ENCODE results near the gene FUT3. TPM values are rescaled to one million over a fixed set of nuclear protein-coding genes. Genes with fewer than 3 reads are reported as not detected.

FUT3 gene
- total RNA-seq, 1 donor from 2014 or later, result 1.4 TPM

DNA sequence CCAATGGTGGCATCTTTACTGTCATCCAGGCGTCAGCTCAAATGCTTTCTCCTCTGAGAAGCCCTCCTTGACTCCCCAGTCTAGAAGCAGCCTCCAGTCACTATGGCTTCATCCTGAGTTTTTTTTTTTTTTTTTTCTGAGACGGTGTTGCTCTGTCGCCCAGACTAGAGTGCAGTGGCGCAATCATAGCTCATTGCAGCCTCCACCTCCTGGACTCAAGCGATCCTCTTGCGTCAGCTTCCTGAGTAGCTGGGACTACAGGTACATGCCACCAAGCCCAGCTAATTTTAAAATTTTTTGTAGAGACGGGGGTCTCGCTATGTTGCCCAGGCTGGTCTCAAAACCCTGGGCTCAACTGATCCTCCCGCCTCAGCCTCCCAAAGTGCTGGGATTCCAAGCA is 42.2 kb downstream of the FUT3 start:
- H3K4me3 ChIP-seq (ENCODE audit: low read depth, low read length), result no peak overlapping the region
- TF ChIP-seq, protein P1, sequence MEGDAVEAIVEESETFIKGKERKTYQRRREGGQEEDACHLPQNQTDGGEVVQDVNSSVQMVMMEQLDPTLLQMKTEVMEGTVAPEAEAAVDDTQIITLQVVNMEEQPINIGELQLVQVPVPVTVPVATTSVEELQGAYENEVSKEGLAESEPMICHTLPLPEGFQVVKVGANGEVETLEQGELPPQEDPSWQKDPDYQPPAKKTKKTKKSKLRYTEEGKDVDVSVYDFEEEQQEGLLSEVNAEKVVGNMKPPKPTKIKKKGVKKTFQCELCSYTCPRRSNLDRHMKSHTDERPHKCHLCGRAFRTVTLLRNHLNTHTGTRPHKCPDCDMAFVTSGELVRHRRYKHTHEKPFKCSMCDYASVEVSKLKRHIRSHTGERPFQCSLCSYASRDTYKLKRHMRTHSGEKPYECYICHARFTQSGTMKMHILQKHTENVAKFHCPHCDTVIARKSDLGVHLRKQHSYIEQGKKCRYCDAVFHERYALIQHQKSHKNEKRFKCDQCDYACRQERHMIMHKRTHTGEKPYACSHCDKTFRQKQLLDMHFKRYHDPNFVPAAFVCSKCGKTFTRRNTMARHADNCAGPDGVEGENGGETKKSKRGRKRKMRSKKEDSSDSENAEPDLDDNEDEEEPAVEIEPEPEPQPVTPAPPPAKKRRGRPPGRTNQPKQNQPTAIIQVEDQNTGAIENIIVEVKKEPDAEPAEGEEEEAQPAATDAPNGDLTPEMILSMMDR (conservative IDR thresholded peaks at IDR 0.05; ENCODE audit: low read depth, low read length), result no peak
- no peak for DNase-seq (ENCODE audit: low read depth)

DNA sequence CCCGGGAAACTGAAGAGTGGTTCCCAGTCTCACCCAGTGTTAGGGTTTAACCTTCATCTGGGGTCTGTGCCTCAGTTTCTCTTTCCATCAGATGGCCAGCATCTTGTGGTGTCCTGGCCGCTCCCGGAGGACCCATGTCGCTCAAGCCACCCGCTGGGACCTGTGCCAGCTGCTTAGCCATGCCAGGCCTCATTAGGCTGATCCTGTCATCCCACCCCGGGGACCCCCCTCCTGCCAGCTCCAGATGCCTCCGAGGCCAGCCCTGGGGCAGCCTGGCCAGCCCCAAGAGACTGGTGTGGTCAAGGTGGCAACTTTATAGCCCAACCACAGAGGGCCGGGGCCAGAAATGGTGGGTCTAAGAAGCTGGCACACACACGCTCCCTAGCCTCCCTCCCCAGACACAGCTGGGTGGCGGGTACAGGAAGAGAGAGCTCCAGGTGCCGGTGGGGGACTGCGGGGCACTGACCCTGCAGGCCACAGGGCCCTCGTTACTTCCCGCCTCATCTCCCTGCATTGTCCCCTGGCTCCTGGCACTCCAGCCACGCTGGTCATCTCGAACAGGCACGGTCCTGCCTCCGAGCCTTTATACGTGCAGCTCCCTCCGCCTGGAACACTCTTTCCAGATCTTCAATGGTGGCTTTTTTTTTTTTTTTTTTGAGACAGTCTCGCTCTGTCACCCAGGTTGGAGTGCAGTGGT is 43.0 kb downstream of the FUT3 start:
- DNase-seq (ENCODE audit: low read depth), result no peak
- H3K4me3 ChIP-seq (ENCODE audit: low read depth, low read length), result no peak overlapping the region
- TF ChIP-seq, protein P1 (conservative IDR thresholded peaks at IDR 0.05; ENCODE audit: low read depth, low read length), result no peak

DNA sequence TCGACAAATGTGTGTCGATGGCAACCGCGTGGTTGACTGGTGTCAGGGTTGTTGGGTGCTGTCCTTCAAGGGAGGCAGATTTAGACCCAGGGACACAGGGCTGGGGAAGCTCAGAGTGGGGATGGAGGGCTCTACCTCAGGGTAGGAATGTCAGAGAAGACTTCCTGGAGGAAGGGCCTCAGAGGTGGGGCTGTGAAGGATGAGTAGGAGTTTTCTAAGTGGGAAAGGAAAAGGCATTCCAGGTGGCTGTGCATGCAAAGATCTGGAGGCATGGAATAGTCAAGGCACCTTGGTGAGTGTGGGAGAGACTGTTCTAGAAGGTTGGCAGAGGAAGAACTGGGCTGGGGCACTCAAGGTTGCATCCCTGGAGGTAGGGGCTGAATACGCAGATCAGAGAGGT is 44.3 kb downstream of the FUT3 start:
- no peak for DNase-seq (ENCODE audit: low read depth)
- TF ChIP-seq, protein P1 (conservative IDR thresholded peaks at IDR 0.05; ENCODE audit: low read depth, low read length), result no peak
- no peak overlapping the region for H3K4me3 ChIP-seq (ENCODE audit: low read depth, low read length)

DNA sequence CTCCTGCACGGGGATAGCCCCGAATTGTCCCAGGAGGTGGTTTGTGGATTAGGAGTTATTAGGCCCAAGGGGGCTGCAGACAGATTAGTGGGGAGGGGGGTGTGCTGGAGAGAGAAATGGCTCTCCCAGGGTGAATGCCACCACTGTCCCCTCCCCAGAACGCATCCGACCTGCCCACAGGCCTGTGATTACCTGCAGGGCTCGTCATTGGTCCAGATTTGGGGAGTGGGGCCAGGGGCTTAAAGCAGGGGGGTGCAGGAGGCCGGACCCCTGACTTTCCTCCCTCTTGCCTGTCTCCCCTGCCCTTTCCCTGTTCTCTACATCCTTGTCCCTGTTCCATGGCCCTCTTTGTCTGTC is 45.1 kb downstream of the FUT3 start:
- no peak for DNase-seq (ENCODE audit: low read depth)
- TF ChIP-seq, protein P1 (conservative IDR thresholded peaks at IDR 0.05; ENCODE audit: low read depth, low read length), result no peak
- no peak overlapping the region for H3K4me3 ChIP-seq (ENCODE audit: low read depth, low read length)

DNA sequence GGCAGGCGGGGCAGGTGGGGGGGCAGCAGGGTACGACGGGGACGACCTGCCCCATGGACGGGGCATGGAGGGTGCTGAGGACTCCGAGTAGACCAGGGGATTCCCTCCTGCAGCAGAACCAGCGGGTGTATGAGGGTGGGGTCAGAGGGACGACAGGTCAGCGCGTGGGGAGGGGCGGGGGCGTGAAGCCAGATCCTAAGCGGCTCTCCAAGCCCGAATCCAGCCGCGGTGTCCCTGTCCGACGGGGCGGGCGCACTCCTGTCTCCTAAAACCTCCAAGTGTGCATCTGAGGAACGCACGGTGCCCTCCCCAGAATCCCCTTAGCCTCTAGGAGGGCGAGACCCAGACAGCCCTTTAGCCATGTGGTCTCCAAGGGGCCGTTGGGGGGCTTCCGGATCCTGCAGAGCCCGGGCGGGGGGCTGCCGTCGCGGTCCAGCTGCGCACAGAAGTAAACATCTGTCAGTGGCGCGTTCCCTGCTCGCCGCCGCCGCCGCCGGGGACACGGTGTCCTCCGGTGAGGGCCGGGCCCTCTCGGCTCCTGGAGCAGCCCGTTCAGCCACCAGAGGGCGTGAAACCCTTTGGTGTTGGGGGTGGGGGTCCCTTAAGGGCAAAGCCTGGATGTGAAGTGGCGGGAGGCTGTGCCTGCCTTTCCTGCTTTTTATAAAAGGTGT is 45.7 kb downstream of the FUT3 start:
- no peak for DNase-seq (ENCODE audit: low read depth)
- TF ChIP-seq, protein P1 (conservative IDR thresholded peaks at IDR 0.05; ENCODE audit: low read depth, low read length), result peak; percentile 82
- peak overlapping the region; percentile 35 for H3K4me3 ChIP-seq (ENCODE audit: low read depth, low read length)

DNA sequence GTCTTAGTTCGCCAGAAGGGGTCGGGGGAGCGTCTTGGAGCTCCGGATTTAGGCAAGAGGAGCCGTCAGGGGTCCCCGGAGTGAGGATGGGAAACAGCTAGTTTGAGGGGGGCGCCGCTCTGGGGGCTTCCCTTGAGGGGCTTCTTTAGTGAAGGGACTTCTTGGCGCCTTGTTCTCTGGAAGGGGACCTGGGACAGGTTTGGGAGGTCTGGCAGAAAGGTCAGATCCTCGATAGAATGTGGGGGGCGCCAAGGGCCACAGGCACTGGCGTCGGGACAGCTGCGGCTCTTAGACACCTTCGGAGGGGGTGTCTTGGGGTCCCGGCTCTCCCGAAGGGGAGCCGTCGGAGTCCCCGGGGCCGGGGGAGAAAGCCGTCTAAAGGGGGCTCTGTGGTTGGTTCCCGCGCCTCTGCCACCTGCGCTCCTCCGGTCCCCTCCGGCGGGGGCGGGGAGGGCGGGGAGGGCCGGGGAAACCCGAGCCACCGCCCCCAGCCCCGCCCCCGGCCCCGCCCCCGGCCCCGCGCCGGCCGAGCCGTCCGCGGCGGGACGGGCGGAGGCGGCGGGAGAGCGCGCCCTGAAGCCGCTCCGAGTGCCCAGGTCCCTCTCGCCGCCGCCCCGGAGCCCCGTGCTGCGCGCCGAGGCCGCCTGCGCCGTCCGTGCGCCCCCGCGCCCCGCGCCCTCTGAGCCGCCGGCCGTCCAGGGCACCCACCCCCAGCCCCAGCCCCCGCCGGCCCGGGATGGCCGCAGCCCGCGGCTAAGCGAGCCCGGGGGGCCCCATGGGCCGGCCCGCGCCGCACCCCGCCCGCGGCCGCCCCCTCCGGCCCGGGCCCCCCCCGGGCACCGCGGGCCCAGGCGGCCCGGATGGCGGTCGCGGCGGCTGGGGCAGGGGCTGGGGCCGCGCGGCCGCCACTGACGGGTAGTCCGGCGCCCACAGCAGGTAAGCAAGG is 46.5 kb downstream of the FUT3 start, which contains the start of gene NRTN:
TSS of gene NRTN (plus strand) at position 552 of the 946 bp plus-strand sequence. CDS start 19,099 bp downstream, outside the sequence.
- DNase-seq (ENCODE audit: low read depth), result no peak
- H3K4me3 ChIP-seq (ENCODE audit: low read depth, low read length), result peak within 1 kb of the TSS; percentile 44
- TF ChIP-seq, protein P1 (conservative IDR thresholded peaks at IDR 0.05; ENCODE audit: low read depth, low read length), result no peak
